SK-N-SH (cell line): ENCODE data around the gene CYB561D2.

ENCODE experiments used
- CHD2 ChIP-seq: fragments of 150-350 bp; IDR thresholded peaks from 2 replicates; pipeline ENCODE4 v1.6.1; 2018; ENCODE audit warnings: low read length; ENCODE audit not compliant: partially characterized antibody
- CTCF ChIP-seq: fragments of 200-600 bp; sonication (generic); IDR thresholded peaks from 2 replicates; pipeline ENCODE4 v1.6.1; 2017; ENCODE audit warnings: antibody characterized with exemption, mild to moderate bottlenecking, moderate library complexity
- EZH2phosphoT487 ChIP-seq: fragments of 200-600 bp; sonication (generic); IDR thresholded peaks from 2 replicates; pipeline ENCODE4 v1.6.1; 2017; ENCODE audit warnings: low read depth, mixed run types, mild to moderate bottlenecking, antibody characterized with exemption, moderate library complexity, borderline replicate concordance
- FOXM1 ChIP-seq: IDR thresholded peaks from 2 replicates; pipeline ENCODE4 v1.4.0; 2012; ENCODE audit warnings: low read depth, mild to moderate bottlenecking
- GABPA ChIP-seq: IDR thresholded peaks from 2 replicates; pipeline ENCODE4 v1.4.0; 2012; ENCODE audit warnings: low read depth, mild to moderate bottlenecking
- GATA2 ChIP-seq: sonication (generic); formaldehyde crosslinking; IDR thresholded peaks from 2 replicates; pipeline ENCODE4 v1.5.0; 2020; ENCODE audit warnings: mild to moderate bottlenecking, missing genetic modification reagents
- MXI1 ChIP-seq: IDR thresholded peaks from 2 replicates; pipeline ENCODE4 v1.6.1; 2012; ENCODE audit warnings: mild to moderate bottlenecking, low read depth, low read length, improper control_type of control experiment
- RCOR1 ChIP-seq: fragments of 150-350 bp; IDR thresholded peaks from 2 replicates; pipeline ENCODE4 v1.6.1; 2017; ENCODE audit warnings: antibody characterized with exemption, low read length
- REST ChIP-seq: IDR thresholded peaks from 2 replicates; pipeline ENCODE4 v1.6.1; 2012; ENCODE audit warnings: mild to moderate bottlenecking, low read depth, low read length, moderate library complexity
- RFX5 ChIP-seq: IDR thresholded peaks from 2 replicates; pipeline ENCODE4 v1.6.1; 2012; ENCODE audit warnings: mild to moderate bottlenecking, improper control_type of control experiment, low read length
- TAF1 ChIP-seq: IDR thresholded peaks from 2 replicates; pipeline ENCODE4 v1.6.1; 2012; ENCODE audit warnings: low read depth, mild to moderate bottlenecking, low read length, moderate library complexity, borderline replicate concordance
- USF1 ChIP-seq: IDR thresholded peaks from 2 replicates; pipeline ENCODE4 v1.4.0; 2012; ENCODE audit warnings: low read depth, borderline replicate concordance
- YY1 ChIP-seq: IDR thresholded peaks from 2 replicates; pipeline ENCODE4 v1.4.0; 2012; ENCODE audit warnings: low read depth, mild to moderate bottlenecking
- ZBTB33 ChIP-seq: IDR thresholded peaks from 2 replicates; pipeline ENCODE4 v1.4.0; 2012; ENCODE audit warnings: low read depth, borderline replicate concordance

GRCh38 chr3:50304601-50305000 is 46.1 kb upstream of the CYB561D2 start:
- TF ChIP-seq EZH2phosphoT487 (no peak), MXI1 (no peak), TAF1 (no peak), CTCF (no peak), GATA2 (CRISPR knock-in tag) (no peak), CHD2 (no peak), FOXM1 (no peak), GABPA (no peak), USF1 (no peak), RCOR1 (no peak), RFX5 (no peak), YY1 (no peak), ZBTB33 (no peak), REST (no peak)
